HL-60 (cell line): ENCODE results near the gene PRODH2.
A peak's percentile ranks its signal among the peaks of the same experiment; 100 is the strongest.

Source experiments
- DNase-seq, 2 experiments: peaks; one replicate each; pipeline ENCODE4 v3.0.0-alpha.2; 2010 to 2020; ENCODE audit warnings: low read depth in 1 of 2, low spot score in 1 of 2
- H3K27ac ChIP-seq: fragments of 250-450 bp; sonication (Bioruptor Pico); replicated peaks from 2 replicates; pipeline ENCODE4 v1.5.1; 2020; ENCODE audit warnings: mild to moderate bottlenecking, moderate library complexity
- H3K27me3 ChIP-seq: fragments of 250-450 bp; sonication (Bioruptor Pico); 2 replicates; pipeline ENCODE4 v1.5.1; 2021; ENCODE audit warnings: mild to moderate bottlenecking, moderate library complexity; ENCODE audit not compliant: insufficient read depth, poor library complexity, severe bottlenecking
- H3K4me3 ChIP-seq: replicated peaks from 2 replicates; pipeline ENCODE4 v1.5.1; 2011; ENCODE audit warnings: mild to moderate bottlenecking, control low read depth, low read length; ENCODE audit not compliant: insufficient read depth
- GABPA ChIP-seq: IDR thresholded peaks from 2 replicates; pipeline ENCODE4 v1.6.1; 2012; ENCODE audit warnings: low read depth
- POLR2AphosphoS5 ChIP-seq: IDR thresholded peaks from 2 replicates; pipeline ENCODE4 v1.6.1; 2012; ENCODE audit warnings: low read depth
- REST ChIP-seq: IDR thresholded peaks from 2 replicates; pipeline ENCODE4 v1.6.1; 2012; ENCODE audit warnings: low read depth; ENCODE audit not compliant: insufficient replicate concordance
- SPI1 ChIP-seq: IDR thresholded peaks from 2 replicates; pipeline ENCODE4 v1.6.1; 2012; ENCODE audit warnings: low read depth, mild to moderate bottlenecking, borderline replicate concordance
- TF ChIP-seq, protein P1 (sequence below): IDR thresholded peaks from one replicate; pipeline ENCODE4 v1.5.1; 2011; ENCODE audit warnings: low read length, control low read depth, inconsistent platforms; ENCODE audit not compliant: insufficient read depth

PRODH2 gene

GRCh38 chr19:35759697-35760096 lies 52.9 kb downstream of the PRODH2 start:
- TF ChIP-seq POLR2AphosphoS5 (no peak), SPI1 (no peak), REST (no peak), GABPA (no peak)
- TF ChIP-seq, protein P1, sequence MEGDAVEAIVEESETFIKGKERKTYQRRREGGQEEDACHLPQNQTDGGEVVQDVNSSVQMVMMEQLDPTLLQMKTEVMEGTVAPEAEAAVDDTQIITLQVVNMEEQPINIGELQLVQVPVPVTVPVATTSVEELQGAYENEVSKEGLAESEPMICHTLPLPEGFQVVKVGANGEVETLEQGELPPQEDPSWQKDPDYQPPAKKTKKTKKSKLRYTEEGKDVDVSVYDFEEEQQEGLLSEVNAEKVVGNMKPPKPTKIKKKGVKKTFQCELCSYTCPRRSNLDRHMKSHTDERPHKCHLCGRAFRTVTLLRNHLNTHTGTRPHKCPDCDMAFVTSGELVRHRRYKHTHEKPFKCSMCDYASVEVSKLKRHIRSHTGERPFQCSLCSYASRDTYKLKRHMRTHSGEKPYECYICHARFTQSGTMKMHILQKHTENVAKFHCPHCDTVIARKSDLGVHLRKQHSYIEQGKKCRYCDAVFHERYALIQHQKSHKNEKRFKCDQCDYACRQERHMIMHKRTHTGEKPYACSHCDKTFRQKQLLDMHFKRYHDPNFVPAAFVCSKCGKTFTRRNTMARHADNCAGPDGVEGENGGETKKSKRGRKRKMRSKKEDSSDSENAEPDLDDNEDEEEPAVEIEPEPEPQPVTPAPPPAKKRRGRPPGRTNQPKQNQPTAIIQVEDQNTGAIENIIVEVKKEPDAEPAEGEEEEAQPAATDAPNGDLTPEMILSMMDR = no peak
- no peak for DNase-seq
- H3K27me3 ChIP-seq = no peaks in the 10 kb centered on the region
- H3K4me3 ChIP-seq = no peak overlapping the region
- H3K27ac ChIP-seq = no peak overlapping the region

DNA sequence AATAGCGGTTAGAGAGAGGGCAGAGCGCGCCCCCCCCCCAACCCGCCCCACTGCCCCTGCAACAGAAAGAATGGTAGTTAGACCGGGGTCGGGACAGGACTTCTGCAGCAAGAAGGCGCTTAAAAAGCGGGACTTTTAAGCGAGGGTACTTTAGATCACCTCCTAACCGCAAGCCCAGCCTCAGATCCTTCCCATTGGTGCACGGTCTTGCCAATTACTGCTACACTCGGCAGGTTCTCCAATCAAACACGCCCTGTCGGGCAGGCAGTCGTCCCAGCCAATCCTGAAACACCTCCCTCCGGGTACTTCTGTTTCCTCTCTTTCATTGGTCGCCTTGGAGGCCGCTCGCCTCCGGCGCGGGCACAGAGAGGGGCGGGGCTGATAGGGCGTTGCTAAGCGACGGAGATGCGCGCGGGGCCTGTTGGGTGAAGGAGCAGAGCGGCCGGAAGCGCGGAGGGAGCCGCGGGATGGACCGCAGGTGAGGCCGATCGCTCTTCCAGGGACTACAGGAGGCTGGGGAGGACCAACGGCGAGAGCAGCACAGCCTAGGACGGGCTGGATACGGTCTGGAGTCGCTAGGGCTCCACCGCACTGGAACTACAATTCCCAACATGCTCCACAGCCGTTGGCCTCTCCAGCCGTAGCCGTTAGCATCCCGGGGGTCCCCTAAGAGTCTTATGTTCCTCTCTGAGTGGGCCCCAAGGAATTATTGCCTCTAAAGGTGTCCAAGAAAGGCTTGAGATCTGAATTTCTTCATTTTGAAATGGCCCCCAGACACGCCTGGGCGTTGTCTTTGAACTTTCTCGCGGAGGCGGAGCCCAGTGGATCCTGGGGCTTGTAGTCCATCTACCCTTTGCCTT lies 54.7 kb downstream of the PRODH2 start, which contains the start of gene PROSER3:
TSS of gene PROSER3 (plus strand) at position 428 of the 860 bp plus-strand sequence. CDS start at position 468, 40 bp downstream.
- peak; percentile 99 to 100 for DNase-seq
- Histone ChIP-seq H3K4me3 (peak within 1 kb of the TSS; percentile 88), H3K27ac (peak within 1 kb of the TSS; percentile 96), H3K27me3 (no peaks in the 10 kb centered on the region)
- peak; percentile 52; the same call in 1 of the 2 replicates for TF ChIP-seq GABPA
- TF ChIP-seq POLR2AphosphoS5 = peak; percentile 77
- TF ChIP-seq REST = no peak
- no peak for TF ChIP-seq SPI1
- TF ChIP-seq, protein P1 = no peak

- Histone ChIP-seq H3K27ac (peak overlapping the region; percentile 96), H3K4me3 (peak overlapping the region; percentile 48), H3K27me3 (no peaks in the 10 kb centered on the region)
- DNase-seq = no peak
- TF ChIP-seq, protein P1 = no peak
- TF ChIP-seq POLR2AphosphoS5 (no peak), SPI1 (no peak), GABPA (no peak), REST (no peak)
These were observed 55.4 kb downstream of the PRODH2 start for GRCh38 chr19:35757231-35757748.
